Small intestine (tissue), 7 donors: ENCODE results near the gene TMEM63A. TPM values are rescaled to one million over a fixed set of nuclear protein-coding genes. Genes with fewer than 3 reads are reported as not detected.

ENCODE experiments used
- DNase-seq, 2 donors: peaks; one replicate each; pipeline versions ENCODE4 v3.0.0 to v3.0.0-alpha.2; 2013
- FAIRE-seq: peaks from 2 replicates; lab custom pipeline; 2012; peaks lifted over from hg19 to GRCh38; lab: Jason Lieb, UNC
- H3K27ac ChIP-seq, 3 donors: one replicate each; pipeline ENCODE4 v1.5.1; 2013; ENCODE audit warnings: low read length in 2 of 3, mild to moderate bottlenecking in 2 of 3, control low read depth in 1 of 3, inconsistent platforms in 1 of 3, low read depth in 1 of 3, moderate library complexity in 1 of 3
- H3K27me3 ChIP-seq, 3 donors: one replicate each; pipeline ENCODE4 v1.6.1; 2013; ENCODE audit warnings: low read length in 3 of 3, inconsistent platforms in 1 of 3; ENCODE audit not compliant: control insufficient read depth in 3 of 3, insufficient read depth in 3 of 3
- H3K36me3 ChIP-seq, 3 donors: one replicate each; pipeline ENCODE4 v1.6.1; 2013; ENCODE audit warnings: low read length in 3 of 3, inconsistent platforms in 1 of 3, low read depth in 1 of 3, mild to moderate bottlenecking in 1 of 3, moderate library complexity in 1 of 3; ENCODE audit not compliant: control insufficient read depth in 3 of 3, insufficient read depth in 2 of 3
- H3K4me1 ChIP-seq, 3 donors: one replicate each; pipeline ENCODE4 v1.6.1; 2013; ENCODE audit warnings: low read length in 2 of 3, inconsistent platforms in 1 of 3, low read depth in 1 of 3, mild to moderate bottlenecking in 1 of 3, moderate library complexity in 1 of 3; ENCODE audit not compliant: control insufficient read depth in 3 of 3, insufficient read depth in 2 of 3
- H3K4me3 ChIP-seq, 3 donors: one replicate each; pipeline ENCODE4 v1.5.1; 2013; ENCODE audit warnings: low read length in 3 of 3, control low read depth in 1 of 3, inconsistent platforms in 1 of 3, low read depth in 1 of 3, mild to moderate bottlenecking in 1 of 3, moderate library complexity in 1 of 3
- H3K9me3 ChIP-seq, 2 donors: one replicate each; pipeline ENCODE4 v1.6.1; 2013; ENCODE audit warnings: low read depth in 1 of 2, low read length in 1 of 2; ENCODE audit not compliant: control insufficient read depth in 2 of 2, insufficient read depth in 1 of 2
- WGBS, 3 donors: extraction: QIAGEN DNeasy Blood & Tissue Kit; methylation state at CpG; one replicate each; pipeline ENCODE4 v1.1.7; 2013; 5-methylcytosine and 5-hydroxymethylcytosine counted together
- polyA plus RNA-seq, 4 donors: library from polyadenylated mRNA; stranded (reverse) in 3 of 4; unstranded in 1 of 4; fragments of 200-250 nt in 3 of 4; fragments of 120-200 nt in 1 of 4; gene quantifications; one replicate each; pipeline versions ENCODE4 v1.2.1 to v1.2.3, GENCODE V29; 2013
- donor health status: healthy with polysubstance abuse.
- donor health status: control.
- donor health status: control.
- donor health status: Bipolar disorder and iron deficiency.
- donor health status: healthy.

TMEM63A gene
- polyA plus RNA-seq, 4 donors = 5.1 to 99.2 (median 35.0) TPM

DNA sequence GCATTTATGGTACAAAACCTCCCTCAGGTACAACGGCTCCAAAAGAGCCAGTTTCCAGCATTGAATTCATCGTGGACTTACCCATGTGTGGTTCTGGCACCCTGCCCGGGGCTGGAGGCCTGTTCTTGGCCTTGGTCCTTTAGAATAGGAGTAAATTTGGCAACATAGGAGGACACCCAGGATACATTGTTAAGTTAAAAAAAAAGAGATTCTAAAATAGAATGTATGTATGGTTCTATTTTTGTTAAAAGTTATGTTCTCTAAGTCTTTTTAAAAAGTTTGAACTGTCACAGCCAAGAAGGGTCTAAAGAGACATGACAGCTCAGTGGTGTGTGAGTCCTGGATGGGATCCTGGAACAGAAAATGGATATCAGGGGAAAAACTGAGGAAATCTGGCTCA lies 46.3 kb downstream of the TMEM63A start:
- Histone ChIP-seq H3K27ac (no peak overlapping the region), H3K9me3 (no peaks in the 10 kb centered on the region), H3K27me3 (no peaks in the 10 kb centered on the region), H3K4me1 (no peaks in the 10 kb centered on the region), H3K36me3 (peaks cover 0 to 62% (median 8%) of the 10 kb centered on the region in 3 donors), H3K4me3 (no peak overlapping the region)
- DNase-seq (no peak), FAIRE-seq (no peak)
- 22 to 46% (median 45%) methylated on average over 3 of the region's 3 CpGs for WGBS, 3 donors

- Histone ChIP-seq H3K36me3 (peaks cover 0 to 64% (median 8%) of the 10 kb centered on the region in 3 donors), H3K9me3 (no peaks in the 10 kb centered on the region), H3K4me3 (no peak overlapping the region), H3K27ac (peak overlapping the region in 1 of 3 donors; percentile 58), H3K4me1 (no peaks in the 10 kb centered on the region), H3K27me3 (no peaks in the 10 kb centered on the region)
- DNase-seq (no peak), FAIRE-seq (no peak)
- 68 to 90% (median 78%) methylated on average over 7 of the region's 7 CpGs for WGBS, 3 donors
These were observed 47.5 kb downstream of the TMEM63A start for GRCh38 chr1:225834417-225835329.

DNA sequence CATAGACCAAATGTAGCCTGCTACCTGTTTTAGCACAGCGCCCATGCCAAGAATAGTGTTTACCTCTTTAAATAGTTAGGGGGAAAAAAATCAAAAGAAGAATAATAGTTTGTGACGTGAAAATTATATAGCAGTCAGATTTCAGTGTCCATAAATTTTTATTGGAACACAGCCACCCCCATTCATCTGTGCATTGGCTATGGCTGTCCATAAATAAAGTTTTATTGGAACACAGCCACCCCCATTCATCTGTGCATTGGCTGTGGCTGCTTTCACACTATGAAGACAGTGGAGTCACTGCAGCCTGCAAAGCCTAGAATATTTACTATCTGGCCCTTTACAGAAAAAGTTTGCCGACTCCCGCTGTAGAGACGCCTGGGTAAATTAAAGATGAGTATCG lies 51.3 kb downstream of the TMEM63A start:
- Histone ChIP-seq H3K27me3 (no peaks in the 10 kb centered on the region), H3K9me3 (no peaks in the 10 kb centered on the region), H3K4me3 (no peak overlapping the region), H3K27ac (no peak overlapping the region), H3K36me3 (peaks cover 0 to 50% (median 2%) of the 10 kb centered on the region in 3 donors), H3K4me1 (peaks cover 4 to 14% (median 7%) of the 10 kb centered on the region in 3 donors)
- 92 to 93% (median 92%) methylated on average over 6 of the region's 6 CpGs for WGBS, 3 donors
- FAIRE-seq (no peak), DNase-seq (no peak)

DNA sequence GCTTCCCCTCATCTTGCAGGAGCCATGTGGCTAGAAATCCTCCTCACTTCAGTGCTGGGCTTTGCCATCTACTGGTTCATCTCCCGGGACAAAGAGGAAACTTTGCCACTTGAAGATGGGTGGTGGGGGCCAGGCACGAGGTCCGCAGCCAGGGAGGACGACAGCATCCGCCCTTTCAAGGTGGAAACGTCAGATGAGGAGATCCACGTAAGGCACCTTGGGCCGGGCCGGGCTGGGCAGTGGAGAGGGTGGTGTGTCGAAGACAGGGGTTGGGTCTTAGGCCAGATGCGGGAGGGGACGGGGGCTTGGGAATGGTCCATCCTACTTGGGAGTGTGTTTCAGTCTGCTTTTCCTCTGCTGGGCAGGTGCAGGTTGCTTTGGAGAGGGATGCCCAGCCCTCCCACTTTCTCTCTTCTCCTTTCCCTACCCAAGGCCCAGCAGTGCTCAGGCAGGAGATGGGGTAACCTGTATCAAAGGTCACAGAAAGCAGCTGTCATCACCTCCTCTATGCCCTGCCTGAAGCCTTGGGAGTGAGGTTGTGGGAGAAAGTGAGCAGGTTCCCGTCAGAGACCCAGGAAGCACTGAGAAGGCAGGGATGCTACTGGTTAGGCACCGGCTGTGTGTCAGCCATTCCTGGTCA lies 53.4 kb downstream of the TMEM63A start:
- DNase-seq (peak; percentile 46 to 63), FAIRE-seq (no peak)
- Histone ChIP-seq H3K27ac (no peak overlapping the region), H3K36me3 (peaks cover 0 to 41% (median 2%) of the 10 kb centered on the region in 3 donors), H3K4me1 (peaks cover 6 to 35% (median 12%) of the 10 kb centered on the region in 3 donors), H3K4me3 (no peak overlapping the region), H3K27me3 (no peaks in the 10 kb centered on the region), H3K9me3 (no peaks in the 10 kb centered on the region)
- WGBS, 3 donors = 80 to 88% (median 81%) methylated on average over 14 of the region's 14 CpGs

- H3K4me1 ChIP-seq = peaks cover 6 to 37% (median 12%) of the 10 kb centered on the region in 3 donors
These were observed 55.1 kb downstream of the TMEM63A start for GRCh38 chr1:225827076-225827475.

GRCh38 chr1:225825607-225826007 lies 56.6 kb downstream of the TMEM63A start:
- peak overlapping the region in 1 of 3 donors; percentile 3 for H3K4me3 ChIP-seq
- H3K4me1 ChIP-seq = peaks cover 6 to 37% (median 12%) of the 10 kb centered on the region in 3 donors
- peak overlapping the region; percentile 26 to 53 (median 47) for H3K27ac ChIP-seq
- H3K36me3 ChIP-seq = peaks cover 0 to 24% (median 0%) of the 10 kb centered on the region in 3 donors
- H3K27me3 ChIP-seq = no peaks in the 10 kb centered on the region
- FAIRE-seq (no peak), DNase-seq (peak in 1 of 2 donors; percentile 30)
- WGBS, 3 donors = 15 to 48% (median 26%) methylated on average over 7 of the region's 7 CpGs
- no peaks in the 10 kb centered on the region for H3K9me3 ChIP-seq

More at GRCh38 chr1:225827076-225827475, 55.1 kb downstream of the TMEM63A start:
- WGBS, 3 donors = 73 to 80% (median 78%) methylated on average over 8 of the region's 8 CpGs
- no peak overlapping the region for H3K27ac ChIP-seq
- H3K9me3 ChIP-seq = no peaks in the 10 kb centered on the region
- no peak for DNase-seq
- FAIRE-seq = no peak
- H3K4me3 ChIP-seq = no peak overlapping the region
- H3K36me3 ChIP-seq = peaks cover 0 to 33% (median 0%) of the 10 kb centered on the region in 3 donors
- H3K27me3 ChIP-seq = no peaks in the 10 kb centered on the region

DNA sequence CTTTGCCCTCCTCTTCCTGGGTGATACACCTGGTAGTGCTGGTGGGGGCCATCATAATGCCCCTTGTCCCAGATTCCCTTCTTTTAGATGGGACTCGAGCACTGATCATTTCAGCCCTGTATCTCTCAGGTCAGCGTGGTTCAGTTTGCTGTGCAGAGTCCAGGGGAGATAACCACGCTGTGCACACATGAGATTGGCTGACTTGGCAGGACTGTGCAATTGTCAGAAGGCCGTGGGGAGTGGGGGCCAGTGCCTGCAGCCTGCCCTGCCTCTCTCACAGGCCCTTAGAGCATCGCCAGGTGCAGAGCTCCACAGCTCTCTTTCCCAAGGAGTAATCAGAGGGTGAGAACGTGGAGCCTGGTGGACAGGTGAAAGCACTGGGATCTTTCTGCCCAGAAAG lies 57.1 kb downstream of the TMEM63A start:
- H3K4me1 ChIP-seq = peaks cover 6 to 37% (median 12%) of the 10 kb centered on the region in 3 donors
- H3K9me3 ChIP-seq = no peaks in the 10 kb centered on the region
- no peak overlapping the region for H3K4me3 ChIP-seq
- peaks cover 0 to 19% (median 0%) of the 10 kb centered on the region in 3 donors for H3K36me3 ChIP-seq
- 24 to 63% (median 27%) methylated on average over 6 of the region's 6 CpGs for WGBS, 3 donors
- no peaks in the 10 kb centered on the region for H3K27me3 ChIP-seq
- peak overlapping the region; percentile 26 to 60 (median 47) for H3K27ac ChIP-seq
- DNase-seq (peak; percentile 75 to 90), FAIRE-seq (no peak)

DNA sequence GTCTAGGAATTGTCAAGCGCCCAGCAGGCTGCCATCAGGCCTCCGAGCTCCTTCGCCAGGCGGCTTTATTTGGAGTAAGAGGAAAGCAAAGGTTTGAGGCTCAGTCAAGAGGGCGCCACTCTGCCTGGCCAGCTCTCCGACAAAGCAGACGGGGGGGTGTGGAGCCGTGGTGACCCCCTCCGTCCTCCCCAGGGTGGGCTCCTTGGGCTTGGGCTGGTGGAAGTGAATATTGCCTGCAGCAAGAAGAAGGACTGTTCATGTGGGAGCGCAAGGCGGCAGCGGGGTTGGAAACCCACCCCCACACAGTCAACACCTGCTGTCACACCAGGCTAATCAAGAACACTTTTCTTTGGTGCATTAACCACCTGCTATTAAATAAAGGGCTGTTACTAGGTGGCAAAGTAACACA lies 57.6 kb downstream of the TMEM63A start:
- 37 to 74% (median 53%) methylated on average over 12 of the region's 12 CpGs for WGBS, 3 donors
- Histone ChIP-seq H3K27me3 (no peaks in the 10 kb centered on the region), H3K4me3 (no peak overlapping the region), H3K27ac (peak overlapping the region; percentile 36 to 64 (median 60)), H3K9me3 (no peaks in the 10 kb centered on the region), H3K36me3 (peaks cover 0 to 19% (median 0%) of the 10 kb centered on the region in 3 donors), H3K4me1 (peaks cover 6 to 37% (median 12%) of the 10 kb centered on the region in 3 donors)
- no peak for DNase-seq
- FAIRE-seq = no peak
